ENCODE data around the gene TNFRSF25.

Gene TNFRSF25

GRCh38 chr1:6488602-6489382 lies 22.8 kb upstream of the TNFRSF25 start:
- no peak for DNase-seq

DNA sequence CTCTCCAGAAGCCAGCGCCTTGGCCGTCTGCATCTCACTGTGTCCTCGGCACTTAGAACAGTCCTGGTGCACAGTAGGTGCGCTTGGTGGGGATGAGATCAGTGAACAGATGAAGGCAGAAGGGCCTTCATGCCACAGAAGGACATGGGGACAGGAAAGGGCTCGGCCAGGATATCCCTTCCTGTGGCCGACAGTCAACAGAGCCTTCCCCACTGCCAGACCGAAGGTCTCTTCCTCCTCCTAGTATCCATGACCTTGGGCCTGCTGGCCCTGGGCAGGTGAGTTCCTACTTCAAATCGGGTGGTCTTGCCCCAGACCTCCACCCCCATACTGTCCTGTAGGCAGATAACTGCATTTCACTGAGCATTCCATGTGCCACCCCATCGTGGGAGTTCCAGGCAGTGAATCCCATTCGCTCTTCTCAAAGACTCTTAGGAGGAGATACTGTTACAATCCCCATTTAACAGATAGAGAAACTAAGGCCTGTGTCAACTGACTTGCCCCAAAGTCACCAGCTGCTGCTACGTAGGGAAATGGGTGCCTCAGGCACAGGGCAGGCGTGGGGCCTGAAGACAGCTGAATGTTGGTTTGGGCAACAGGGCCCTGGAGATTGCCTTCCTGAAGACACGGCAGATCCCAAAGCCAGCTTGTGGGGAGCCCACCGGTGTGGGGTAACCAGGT lies 22.0 kb upstream of the TNFRSF25 start:
- no peak for DNase-seq

DNA sequence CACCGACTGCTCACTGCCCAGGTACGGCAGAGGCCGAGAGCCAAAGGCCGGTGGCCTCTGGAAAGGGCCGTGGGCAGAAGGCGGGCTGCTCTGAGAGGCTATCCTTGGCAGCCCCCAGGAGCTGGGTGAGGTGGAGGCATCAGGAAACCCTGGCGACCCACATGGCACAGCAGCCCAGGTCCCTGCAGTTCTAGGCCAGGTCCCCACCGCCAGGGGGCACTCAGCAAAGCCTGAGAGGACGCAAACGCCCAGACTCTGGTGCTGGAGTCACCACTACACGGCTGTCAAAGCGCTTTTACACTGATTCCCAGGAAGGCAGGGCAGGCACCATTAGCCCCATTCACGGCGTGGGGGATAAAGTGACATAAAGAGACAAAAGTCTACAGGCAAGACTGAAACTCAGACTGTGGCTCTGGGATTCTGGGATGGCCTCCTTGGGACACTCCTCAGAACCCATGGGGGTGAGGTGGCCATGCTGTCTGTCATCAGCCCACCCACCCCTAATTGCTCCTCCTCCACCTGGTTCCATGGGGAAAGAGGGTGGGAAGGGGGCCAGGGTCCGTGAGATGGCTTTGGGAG lies 20.5 kb upstream of the TNFRSF25 start:
- DNase-seq = peak; percentile 79

DNA sequence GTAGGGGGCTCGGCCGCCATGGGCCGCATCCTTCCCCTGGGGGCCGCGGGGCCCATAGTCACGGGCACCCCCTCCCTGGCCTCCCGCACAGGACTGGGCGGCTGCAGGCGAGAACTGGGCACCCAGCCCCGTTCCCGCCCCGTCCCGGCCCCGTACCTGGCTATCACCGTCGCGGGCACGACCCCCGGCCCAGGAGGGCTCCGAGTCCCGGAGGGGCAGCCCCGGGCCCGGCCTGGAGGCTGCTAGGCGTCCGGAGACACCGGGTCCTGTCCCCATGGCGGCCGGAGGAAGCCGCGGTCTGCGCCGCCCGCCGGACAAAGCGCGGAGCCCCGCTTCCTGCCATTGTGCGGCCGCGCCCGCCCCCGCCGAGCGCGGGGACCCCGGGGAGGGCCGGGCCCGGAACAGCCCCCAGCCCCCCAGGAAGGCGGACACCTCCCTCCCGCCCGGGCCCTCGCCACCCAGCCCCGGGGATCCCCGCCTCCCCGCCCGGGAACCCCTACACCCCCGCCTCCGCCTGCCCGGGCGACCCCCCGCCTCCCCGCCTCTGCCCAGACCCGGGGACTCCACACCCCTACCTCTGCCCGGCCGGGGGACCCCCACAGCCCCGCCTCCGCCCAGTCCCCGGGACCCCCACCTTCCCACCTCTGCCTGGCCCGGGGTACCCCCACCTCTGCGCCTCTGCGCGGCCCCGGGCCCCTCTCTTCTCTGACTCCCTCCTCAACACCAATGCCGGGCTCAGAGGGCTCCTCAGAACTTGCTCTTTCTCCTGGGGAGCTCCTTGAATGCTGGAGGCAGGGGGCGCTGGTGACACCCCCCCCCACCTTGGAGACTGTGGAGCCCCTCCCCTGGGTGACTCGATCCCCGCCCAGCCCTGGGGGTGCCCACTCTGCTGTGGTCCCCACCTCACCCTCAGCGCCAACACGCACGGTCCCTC lies 19.5 kb upstream of the TNFRSF25 start:
- no peak for DNase-seq

GRCh38 chr1:6484826-6485167 lies 18.8 kb upstream of the TNFRSF25 start:
- DNase-seq = no peak

- DNase-seq = no peak
Measured at GRCh38 chr1:6483761-6484117, 17.8 kb upstream of the TNFRSF25 start.

GRCh38 chr1:6483017-6483760 lies 17.2 kb upstream of the TNFRSF25 start:
- no peak for DNase-seq

- DNase-seq = no peak
Measured at GRCh38 chr1:6481820-6482219, 15.8 kb upstream of the TNFRSF25 start.

GRCh38 chr1:6477039-6477820 lies 11.3 kb upstream of the TNFRSF25 start:
- no peak for DNase-seq

DNA sequence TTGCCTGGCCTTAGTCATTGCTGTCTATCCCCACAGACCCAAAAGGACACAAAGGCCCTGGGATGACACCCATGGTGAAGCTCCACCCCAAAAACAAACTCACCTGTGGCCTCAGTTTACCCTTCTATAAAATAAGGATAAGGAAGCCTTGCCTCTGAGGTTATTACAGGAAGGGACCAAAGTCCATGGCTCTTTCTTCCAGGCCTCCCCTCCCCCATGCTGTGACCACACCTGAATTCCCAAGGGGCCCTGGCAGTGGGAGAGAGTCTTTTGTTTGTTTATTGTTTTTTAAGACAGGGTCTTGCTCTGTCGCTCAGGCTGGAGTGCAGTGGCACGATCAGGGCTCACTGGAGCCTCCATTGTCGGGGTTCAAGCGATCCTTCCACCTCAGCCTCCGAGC lies 10.5 kb upstream of the TNFRSF25 start:
- DNase-seq = no peak

DNA sequence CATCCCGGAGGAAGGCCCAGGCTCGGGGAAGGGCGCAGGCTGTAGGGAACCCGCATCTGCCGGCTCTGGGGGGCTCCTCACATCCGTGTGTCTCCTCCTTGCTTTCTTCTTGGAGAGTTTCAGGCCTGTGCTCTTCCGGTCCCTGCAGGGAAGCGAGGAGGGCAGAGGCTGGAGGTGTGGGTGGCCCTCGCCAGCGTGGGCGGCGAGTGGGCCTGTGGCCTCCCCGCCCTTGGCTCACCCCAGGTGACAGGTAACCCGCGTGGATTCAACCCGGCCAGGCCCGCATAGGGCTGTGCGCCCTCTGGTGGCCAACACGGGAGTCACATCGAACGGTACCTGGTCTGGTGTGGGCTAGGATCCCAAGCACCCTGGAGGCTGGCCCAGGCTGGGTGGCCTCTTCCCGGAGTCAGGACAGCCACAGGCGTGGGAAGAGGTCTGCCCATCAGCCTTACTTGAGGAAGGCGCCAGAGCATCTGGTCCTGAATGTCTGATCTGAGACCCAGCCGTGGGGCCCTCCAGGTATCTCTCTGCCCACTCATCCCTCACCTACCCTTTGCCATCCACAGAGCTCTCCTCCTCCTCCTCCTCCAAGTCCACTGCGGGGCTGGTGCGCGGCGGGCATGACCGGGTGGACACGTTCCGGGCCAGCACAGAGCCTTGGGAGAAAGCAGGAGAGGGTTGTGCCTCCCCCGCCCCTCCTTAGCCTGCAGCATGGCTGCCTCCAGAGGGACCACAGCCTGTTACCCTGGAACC lies 9.6 kb upstream of the TNFRSF25 start:
- no peak for DNase-seq

DNA sequence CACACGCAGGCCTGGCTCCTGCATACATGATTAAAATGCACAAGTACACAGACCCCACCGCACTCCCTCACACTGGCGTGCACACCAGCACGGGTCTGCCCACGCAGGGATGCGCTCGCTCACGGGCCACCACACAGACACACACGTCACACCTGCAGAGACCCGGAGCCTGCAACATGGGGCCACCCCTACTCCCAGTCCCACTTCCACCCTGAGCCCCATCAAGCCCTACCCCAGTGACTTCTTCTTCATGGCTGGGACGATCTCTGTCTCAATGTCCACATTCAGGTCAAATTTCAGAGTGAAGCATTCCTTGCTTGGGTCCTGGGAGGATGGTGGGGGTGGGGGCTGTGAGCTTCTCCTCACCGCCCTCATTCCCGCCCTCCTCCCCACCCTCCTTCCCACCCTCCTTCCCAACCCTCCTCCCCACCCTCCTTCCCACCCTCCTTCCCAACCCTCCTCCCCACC lies 8.9 kb upstream of the TNFRSF25 start:
- no peak for DNase-seq

DNA sequence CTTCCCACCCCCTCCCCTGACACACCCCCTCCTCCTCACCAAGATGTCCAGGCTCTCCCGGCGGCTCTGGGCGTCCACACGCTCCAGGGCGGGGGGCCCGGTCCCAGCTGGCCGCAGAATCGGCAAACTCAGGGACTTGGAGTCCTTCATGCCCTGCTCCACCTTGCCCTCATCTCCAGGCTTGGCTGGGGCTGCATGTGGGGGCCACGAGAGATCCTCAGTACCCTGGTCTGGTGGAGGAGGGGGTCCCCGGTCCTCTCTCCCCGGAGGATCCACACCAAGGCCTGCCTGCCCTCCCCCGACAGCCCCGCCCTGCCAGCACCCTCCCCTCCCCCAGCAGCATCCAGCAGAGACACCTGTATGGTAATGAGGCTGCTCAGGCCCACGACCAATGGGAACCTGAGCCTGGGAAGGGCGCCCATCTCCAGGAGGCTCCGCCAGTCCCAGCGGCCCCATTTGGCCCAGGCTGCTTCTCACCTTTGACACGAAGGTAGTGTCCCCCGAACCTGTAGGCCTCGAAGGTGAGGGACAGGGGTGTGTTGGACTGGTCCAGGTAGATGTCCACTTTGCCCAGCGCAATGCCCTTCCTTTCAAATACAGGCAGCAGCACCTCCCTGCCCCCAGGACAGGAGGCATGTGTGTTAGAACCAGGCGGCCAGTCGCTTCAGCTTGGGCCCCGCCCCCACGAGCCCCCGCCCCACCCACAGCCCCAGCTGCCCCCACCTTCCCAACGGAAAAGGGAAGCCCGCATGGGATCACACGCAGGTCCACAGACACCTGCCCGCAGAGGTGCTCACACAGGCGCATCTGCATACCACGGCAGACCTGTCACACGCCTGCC lies 8.2 kb upstream of the TNFRSF25 start:
- DNase-seq = no peak

DNA sequence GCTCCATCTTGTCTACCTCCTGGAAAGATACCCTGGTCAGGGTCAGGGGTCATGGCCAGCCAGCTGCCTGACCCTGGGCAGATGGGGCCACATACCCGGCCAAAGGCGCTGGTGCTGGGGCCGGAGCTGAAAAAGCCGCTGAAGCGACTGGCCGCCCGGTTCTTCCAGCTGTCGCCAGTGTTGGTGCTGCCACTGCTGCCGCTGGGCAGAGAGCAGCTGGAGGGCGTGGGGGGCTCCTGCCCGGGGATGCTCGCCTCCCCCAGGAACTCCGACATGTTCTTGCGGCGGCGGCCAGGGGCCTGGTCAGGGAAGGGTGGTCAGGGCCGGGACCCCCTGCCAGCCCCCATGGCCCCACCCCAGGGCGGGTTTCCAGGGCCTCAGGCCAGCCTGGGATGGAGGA lies 7.2 kb upstream of the TNFRSF25 start:
- DNase-seq = no peak

GRCh38 chr1:6472391-6472790 lies 6.4 kb upstream of the TNFRSF25 start:
- no peak for DNase-seq

DNA sequence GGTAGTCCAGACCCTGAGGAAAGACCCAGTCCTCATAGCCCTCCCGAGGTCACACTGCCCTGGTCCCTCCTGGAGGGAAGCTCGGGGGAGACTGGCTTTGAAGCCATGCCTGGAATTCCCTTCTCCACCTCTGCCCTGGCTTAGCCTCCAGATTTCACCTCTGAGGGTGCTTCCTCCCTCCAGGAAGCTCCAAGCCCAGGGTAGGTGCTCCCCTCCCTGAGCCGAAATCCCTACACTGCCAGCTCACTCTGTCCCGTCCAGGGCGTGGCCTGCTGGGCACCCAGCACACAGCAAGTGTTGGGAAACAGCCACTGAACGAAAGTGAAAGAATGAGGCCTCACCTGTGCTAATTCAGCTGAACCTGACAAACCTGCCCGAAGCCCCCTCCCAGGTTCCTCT lies 6.0 kb upstream of the TNFRSF25 start:
- DNase-seq = no peak

- no peak for DNase-seq
Measured at GRCh38 chr1:6471086-6471969, 5.4 kb upstream of the TNFRSF25 start.
